ENCODE data around the gene ZNF23.

Gene ZNF23

GRCh38 chr16:71428883-71429282, 33.2 kb downstream of the ZNF23 start:
- no peak for DNase-seq (ENCODE audit: low spot score)
- ChIA-PET POLR2A (ENCODE audit: low non-redundant PET) (no interaction called here), CTCF (interaction anchor here (1.1 kb wide), 1 partner anchor 16 kb away, joined by 5 read pairs; no protein-coding TSS in a partner anchor)
- no peak for TF ChIP-seq CTCF (conservative IDR thresholded peaks at IDR 0.05; ENCODE audit: low read depth)
- no peak overlapping the region for H3K27ac ChIP-seq

- ChIA-PET POLR2A (ENCODE audit: low non-redundant PET) (no interaction called here), CTCF (interaction anchor here (1.1 kb wide), 1 partner anchor 16 kb away, joined by 5 read pairs; no protein-coding TSS in a partner anchor)
- no peak overlapping the region for H3K27ac ChIP-seq
- no peak for TF ChIP-seq CTCF (conservative IDR thresholded peaks at IDR 0.05; ENCODE audit: low read depth)
- no peak for DNase-seq (ENCODE audit: low spot score)
These were observed 33.7 kb downstream of the ZNF23 start for GRCh38 chr16:71428385-71428784.

GRCh38 chr16:71426880-71427615, 35.0 kb downstream of the ZNF23 start:
- ChIA-PET CTCF (interaction anchor here (0.5 kb wide), 1 partner anchor 48 kb away, joined by 3 read pairs; no protein-coding TSS in a partner anchor), POLR2A (ENCODE audit: low non-redundant PET) (no interaction called here)
- no peak overlapping the region for H3K27ac ChIP-seq
- no peak for DNase-seq (ENCODE audit: low spot score)
- TF ChIP-seq CTCF (conservative IDR thresholded peaks at IDR 0.05; ENCODE audit: low read depth) = no peak

- CTCF ChIA-PET = interaction anchor here (0.5 to 1.0 kb wide), 2 partner anchors 13 to 47 kb away, joined by 3 to 5 read pairs; no protein-coding TSS in a partner anchor
- no peak overlapping the region for H3K27ac ChIP-seq
- peak; percentile 60 for DNase-seq (ENCODE audit: low spot score)
- TF ChIP-seq CTCF (conservative IDR thresholded peaks at IDR 0.05; ENCODE audit: low read depth) = no peak
- POLR2A ChIA-PET (ENCODE audit: low non-redundant PET) = no interaction called here
These were observed 35.8 kb downstream of the ZNF23 start for GRCh38 chr16:71426069-71426879.

- no peak overlapping the region for H3K27ac ChIP-seq
- CTCF ChIA-PET = interaction anchor here (1.0 kb wide), 1 partner anchor 13 kb away, joined by 5 read pairs; no protein-coding TSS in a partner anchor
- DNase-seq (ENCODE audit: low spot score) = no peak
- no peak for TF ChIP-seq CTCF (conservative IDR thresholded peaks at IDR 0.05; ENCODE audit: low read depth)
- POLR2A ChIA-PET (ENCODE audit: low non-redundant PET) = no interaction called here
These were observed 36.3 kb downstream of the ZNF23 start for GRCh38 chr16:71425746-71426068.

- ChIA-PET CTCF (no interaction called here), POLR2A (ENCODE audit: low non-redundant PET) (no interaction called here)
- DNase-seq (ENCODE audit: low spot score) = no peak
- no peak overlapping the region for H3K27ac ChIP-seq
- TF ChIP-seq CTCF (conservative IDR thresholded peaks at IDR 0.05; ENCODE audit: low read depth) = no peak
These were observed 37.4 kb downstream of the ZNF23 start for GRCh38 chr16:71424626-71425025.
